ENCODE data around the gene DNAJC17.

DNA sequence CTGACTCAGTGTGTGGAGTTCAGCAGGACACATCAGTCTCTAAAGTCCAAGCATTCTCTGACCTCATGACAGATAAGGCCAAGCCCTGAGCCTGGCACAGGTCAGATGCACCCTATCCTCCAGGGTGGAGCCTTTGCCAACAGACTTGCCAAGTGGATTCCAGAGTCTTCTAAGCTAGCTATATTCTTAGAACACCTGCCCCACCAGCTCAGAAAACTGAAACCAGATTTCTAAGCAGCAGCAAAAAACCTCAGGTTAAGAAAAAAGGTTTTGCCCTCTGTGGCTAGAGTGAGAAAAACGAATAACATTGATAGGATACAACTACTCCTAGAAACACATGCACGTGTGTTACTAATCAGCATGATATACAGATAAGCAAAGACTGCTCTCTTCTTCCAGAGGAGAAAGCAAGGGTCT lies 63.8 kb downstream of the DNAJC17 start:
- TF ChIP-seq, protein P1, sequence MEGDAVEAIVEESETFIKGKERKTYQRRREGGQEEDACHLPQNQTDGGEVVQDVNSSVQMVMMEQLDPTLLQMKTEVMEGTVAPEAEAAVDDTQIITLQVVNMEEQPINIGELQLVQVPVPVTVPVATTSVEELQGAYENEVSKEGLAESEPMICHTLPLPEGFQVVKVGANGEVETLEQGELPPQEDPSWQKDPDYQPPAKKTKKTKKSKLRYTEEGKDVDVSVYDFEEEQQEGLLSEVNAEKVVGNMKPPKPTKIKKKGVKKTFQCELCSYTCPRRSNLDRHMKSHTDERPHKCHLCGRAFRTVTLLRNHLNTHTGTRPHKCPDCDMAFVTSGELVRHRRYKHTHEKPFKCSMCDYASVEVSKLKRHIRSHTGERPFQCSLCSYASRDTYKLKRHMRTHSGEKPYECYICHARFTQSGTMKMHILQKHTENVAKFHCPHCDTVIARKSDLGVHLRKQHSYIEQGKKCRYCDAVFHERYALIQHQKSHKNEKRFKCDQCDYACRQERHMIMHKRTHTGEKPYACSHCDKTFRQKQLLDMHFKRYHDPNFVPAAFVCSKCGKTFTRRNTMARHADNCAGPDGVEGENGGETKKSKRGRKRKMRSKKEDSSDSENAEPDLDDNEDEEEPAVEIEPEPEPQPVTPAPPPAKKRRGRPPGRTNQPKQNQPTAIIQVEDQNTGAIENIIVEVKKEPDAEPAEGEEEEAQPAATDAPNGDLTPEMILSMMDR (IDR thresholded peaks at IDR 0.05) = no peak
- no peak for TF ChIP-seq POLR2A (IDR thresholded peaks at IDR 0.05)
